K562 (cell line): ENCODE measurements around the gene U2AF1L4. TPM values are rescaled to one million over a fixed set of nuclear protein-coding genes. Genes with fewer than 3 reads are reported as not detected.

ENCODE experiments used
- CBFA2T3 ChIP-seq: fragments of 450-650 bp; IDR thresholded peaks from 2 replicates; pipeline ENCODE4 v1.6.1; 2017
- CBX1 ChIP-seq: sonication (generic); IDR thresholded peaks from 2 replicates; pipeline ENCODE4 v1.6.1; 2016; ENCODE audit warnings: antibody characterized with exemption, low read depth, mild to moderate bottlenecking
- HDAC2 ChIP-seq: fragments of 450-650 bp; IDR thresholded peaks from 2 replicates; pipeline ENCODE4 v1.6.1; 2016; ENCODE audit warnings: mild to moderate bottlenecking
- HEY1 ChIP-seq: fragments of 250-450 bp; sonication (Bioruptor Pico); IDR thresholded peaks from 2 replicates; pipeline ENCODE4 v1.5.0; 2020; ENCODE audit warnings: mild to moderate bottlenecking, moderate library complexity, borderline replicate concordance
- HMGN3 ChIP-seq: IDR thresholded peaks from 2 replicates; pipeline ENCODE4 v1.6.1; 2011; ENCODE audit warnings: borderline replicate concordance, low read depth, mild to moderate bottlenecking, mixed read lengths, low read length; ENCODE audit not compliant: insufficient read length; ENCODE audit errors: extremely low read depth
- MEF2A ChIP-seq: IDR thresholded peaks from 2 replicates; pipeline ENCODE4 v1.6.1; 2011; ENCODE audit warnings: low read depth, mild to moderate bottlenecking, low read length, moderate library complexity; ENCODE audit not compliant: control insufficient read depth
- NEUROD1 ChIP-seq: fragments of 150-350 bp; IDR thresholded peaks from 2 replicates; pipeline ENCODE4 v1.6.1; 2014; ENCODE audit warnings: borderline replicate concordance, low read length, low read depth; ENCODE audit not compliant: partially characterized antibody
- PHF8 ChIP-seq: fragments of 200-600 bp; sonication (generic); IDR thresholded peaks from 2 replicates; pipeline ENCODE4 v1.6.1; 2012; ENCODE audit warnings: mixed run types, mild to moderate bottlenecking, inconsistent platforms, low read length, moderate library complexity, borderline replicate concordance
- TARDBP ChIP-seq: fragments of 450-650 bp; IDR thresholded peaks from 2 replicates; pipeline ENCODE4 v1.6.1; 2016
- TCF7 ChIP-seq: sonication (generic); IDR thresholded peaks from 2 replicates; pipeline ENCODE4 v1.6.1; 2016; ENCODE audit warnings: antibody characterized with exemption, borderline replicate concordance
- ZFP1 ChIP-seq: fragments of 450-650 bp; formaldehyde crosslinking; IDR thresholded peaks from 2 replicates; pipeline ENCODE4 v1.4.0; 2020; ENCODE audit warnings: mild to moderate bottlenecking, mixed read lengths
- ZNF174 ChIP-seq: fragments of 250-450 bp; sonication (Bioruptor Pico); IDR thresholded peaks from 2 replicates; pipeline ENCODE4 v1.4.0; 2020; ENCODE audit warnings: mild to moderate bottlenecking
- ZNF354B ChIP-seq: fragments of 250-450 bp; sonication (Bioruptor Pico); IDR thresholded peaks from 2 replicates; pipeline ENCODE4 v1.4.0; 2020
- ZNF507 ChIP-seq: conservative IDR thresholded peaks from 2 replicates; pipeline ENCODE4 v1.6.1; 2017; ENCODE audit warnings: missing genetic modification characterization, missing compliant biosample characterization
- polyA plus RNA-seq, 8 experiments: library from polyadenylated mRNA; depleted of rRNA in 4 of 8; stranded (reverse) in 5 of 8; unstranded in 3 of 8; fragments of >200 nt; fragmentation: Nextera tagmentation in 2 of 8; fragmentation: Illumina TruSeq in 1 of 8; extraction: Ambion mirVana in 2 of 8; extraction: Trizol in 1 of 8; gene quantifications; 2 replicates each; pipeline versions ENCODE4 v1.2.1 to v1.2.3, GENCODE V29; 2011 to 2014; ENCODE audit warnings: inconsistent platforms in 1 of 8, missing spikeins in 1 of 8
- total RNA-seq, 7 experiments: library from RNA; depleted of rRNA in 6 of 7; stranded (reverse); fragments of >200 nt in 6 of 7; fragmentation: Illumina TruSeq in 2 of 7; extraction: Trizol in 2 of 7; gene quantifications; 2 replicates each; pipeline versions ENCODE4 v1.2.1 to v1.2.3, GENCODE V29; 2011 to 2021; ENCODE audit warnings: low replicate concordance in 1 of 7
- TF ChIP-seq, protein P1 (sequence below), 3 experiments: fragments of 200-800 bp in 1 of 3; fragments of 250-450 bp in 1 of 3; fragments of 450-650 bp in 1 of 3; sonication (Bioruptor Pico) in 1 of 3; sonication (Bioruptor generic) in 1 of 3; formaldehyde crosslinking in 1 of 3; IDR thresholded peaks; 2 replicates each; pipeline versions ENCODE4 v1.6.1 to v1.8.0; 2016 to 2022; ENCODE audit warnings: mild to moderate bottlenecking in 2 of 3, missing genetic modification characterization in 2 of 3, missing compliant biosample characterization in 1 of 3, moderate library complexity in 1 of 3
- TF ChIP-seq, protein P2 (sequence below): fragments of 250-450 bp; sonication (Bioruptor Pico); IDR thresholded peaks from 2 replicates; pipeline ENCODE4 v1.5.0; 2020; ENCODE audit warnings: mild to moderate bottlenecking, borderline replicate concordance
- TF ChIP-seq, protein P3 (sequence below): fragments of 450-650 bp; IDR thresholded peaks from 2 replicates; pipeline ENCODE4 v1.6.1; 2018; ENCODE audit warnings: mild to moderate bottlenecking, low read depth; ENCODE audit not compliant: partially characterized antibody
- TF ChIP-seq, protein P4 (sequence below): sonication (generic); formaldehyde crosslinking; IDR thresholded peaks from 2 replicates; pipeline ENCODE4 v1.8.1; 2023; ENCODE audit warnings: mild to moderate bottlenecking, missing genetic modification reagents
- TF ChIP-seq, protein P5 (sequence below): fragments of 450-650 bp; formaldehyde crosslinking; IDR thresholded peaks from 2 replicates; pipeline ENCODE4 v1.4.0; 2022; ENCODE audit warnings: missing genetic modification characterization

U2AF1L4 gene
- total and polyA plus RNA-seq, 9 of the 15 experiments (the other 6 are each of a cell fraction or from before 2014, with no cell fraction given): 8.4 to 19.5 (median 12.6) TPM

DNA sequence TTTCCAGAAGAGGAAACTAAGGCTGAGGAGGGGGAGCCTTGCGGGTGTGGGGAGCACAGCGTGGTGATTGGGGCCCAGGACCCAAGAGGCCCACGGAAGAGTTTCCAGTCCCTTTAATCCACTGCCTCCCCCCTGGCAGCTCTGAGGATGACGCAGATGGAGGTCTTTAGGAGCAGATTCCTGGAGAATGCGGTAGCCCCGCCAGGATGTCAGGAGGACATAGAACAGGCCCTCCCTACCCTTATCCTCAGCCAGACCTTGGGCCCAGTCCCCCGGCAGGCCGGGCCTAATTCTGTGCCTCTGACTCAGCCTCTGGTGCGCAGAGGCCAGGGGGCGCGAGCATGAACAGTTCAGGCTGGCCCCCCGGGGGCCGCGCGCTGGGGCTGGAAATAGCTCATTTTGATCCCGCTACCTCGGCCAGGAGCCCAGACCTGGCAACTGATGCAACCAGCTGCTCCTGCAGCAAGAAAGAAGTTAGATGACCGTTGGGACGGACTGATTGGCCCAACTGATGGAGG, 12.1 kb upstream of the U2AF1L4 start (continued):
- TF ChIP-seq, protein P1, sequence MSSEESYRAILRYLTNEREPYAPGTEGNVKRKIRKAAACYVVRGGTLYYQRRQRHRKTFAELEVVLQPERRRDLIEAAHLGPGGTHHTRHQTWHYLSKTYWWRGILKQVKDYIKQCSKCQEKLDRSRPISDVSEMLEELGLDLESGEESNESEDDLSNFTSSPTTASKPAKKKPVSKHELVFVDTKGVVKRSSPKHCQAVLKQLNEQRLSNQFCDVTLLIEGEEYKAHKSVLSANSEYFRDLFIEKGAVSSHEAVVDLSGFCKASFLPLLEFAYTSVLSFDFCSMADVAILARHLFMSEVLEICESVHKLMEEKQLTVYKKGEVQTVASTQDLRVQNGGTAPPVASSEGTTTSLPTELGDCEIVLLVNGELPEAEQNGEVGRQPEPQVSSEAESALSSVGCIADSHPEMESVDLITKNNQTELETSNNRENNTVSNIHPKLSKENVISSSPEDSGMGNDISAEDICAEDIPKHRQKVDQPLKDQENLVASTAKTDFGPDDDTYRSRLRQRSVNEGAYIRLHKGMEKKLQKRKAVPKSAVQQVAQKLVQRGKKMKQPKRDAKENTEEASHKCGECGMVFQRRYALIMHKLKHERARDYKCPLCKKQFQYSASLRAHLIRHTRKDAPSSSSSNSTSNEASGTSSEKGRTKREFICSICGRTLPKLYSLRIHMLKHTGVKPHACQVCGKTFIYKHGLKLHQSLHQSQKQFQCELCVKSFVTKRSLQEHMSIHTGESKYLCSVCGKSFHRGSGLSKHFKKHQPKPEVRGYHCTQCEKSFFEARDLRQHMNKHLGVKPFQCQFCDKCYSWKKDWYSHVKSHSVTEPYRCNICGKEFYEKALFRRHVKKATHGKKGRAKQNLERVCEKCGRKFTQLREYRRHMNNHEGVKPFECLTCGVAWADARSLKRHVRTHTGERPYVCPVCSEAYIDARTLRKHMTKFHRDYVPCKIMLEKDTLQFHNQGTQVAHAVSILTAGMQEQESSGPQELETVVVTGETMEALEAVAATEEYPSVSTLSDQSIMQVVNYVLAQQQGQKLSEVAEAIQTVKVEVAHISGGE (CRISPR knock-in tag; IDR thresholded peaks at IDR 0.05): no peak
- TF ChIP-seq ZFP1 (CRISPR knock-in tag): no peak
- TF ChIP-seq, protein P2, sequence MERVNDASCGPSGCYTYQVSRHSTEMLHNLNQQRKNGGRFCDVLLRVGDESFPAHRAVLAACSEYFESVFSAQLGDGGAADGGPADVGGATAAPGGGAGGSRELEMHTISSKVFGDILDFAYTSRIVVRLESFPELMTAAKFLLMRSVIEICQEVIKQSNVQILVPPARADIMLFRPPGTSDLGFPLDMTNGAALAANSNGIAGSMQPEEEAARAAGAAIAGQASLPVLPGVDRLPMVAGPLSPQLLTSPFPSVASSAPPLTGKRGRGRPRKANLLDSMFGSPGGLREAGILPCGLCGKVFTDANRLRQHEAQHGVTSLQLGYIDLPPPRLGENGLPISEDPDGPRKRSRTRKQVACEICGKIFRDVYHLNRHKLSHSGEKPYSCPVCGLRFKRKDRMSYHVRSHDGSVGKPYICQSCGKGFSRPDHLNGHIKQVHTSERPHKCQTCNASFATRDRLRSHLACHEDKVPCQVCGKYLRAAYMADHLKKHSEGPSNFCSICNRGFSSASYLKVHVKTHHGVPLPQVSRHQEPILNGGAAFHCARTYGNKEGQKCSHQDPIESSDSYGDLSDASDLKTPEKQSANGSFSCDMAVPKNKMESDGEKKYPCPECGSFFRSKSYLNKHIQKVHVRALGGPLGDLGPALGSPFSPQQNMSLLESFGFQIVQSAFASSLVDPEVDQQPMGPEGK: no peak
- TF ChIP-seq CBX1: no peak
- TF ChIP-seq, protein P3, sequence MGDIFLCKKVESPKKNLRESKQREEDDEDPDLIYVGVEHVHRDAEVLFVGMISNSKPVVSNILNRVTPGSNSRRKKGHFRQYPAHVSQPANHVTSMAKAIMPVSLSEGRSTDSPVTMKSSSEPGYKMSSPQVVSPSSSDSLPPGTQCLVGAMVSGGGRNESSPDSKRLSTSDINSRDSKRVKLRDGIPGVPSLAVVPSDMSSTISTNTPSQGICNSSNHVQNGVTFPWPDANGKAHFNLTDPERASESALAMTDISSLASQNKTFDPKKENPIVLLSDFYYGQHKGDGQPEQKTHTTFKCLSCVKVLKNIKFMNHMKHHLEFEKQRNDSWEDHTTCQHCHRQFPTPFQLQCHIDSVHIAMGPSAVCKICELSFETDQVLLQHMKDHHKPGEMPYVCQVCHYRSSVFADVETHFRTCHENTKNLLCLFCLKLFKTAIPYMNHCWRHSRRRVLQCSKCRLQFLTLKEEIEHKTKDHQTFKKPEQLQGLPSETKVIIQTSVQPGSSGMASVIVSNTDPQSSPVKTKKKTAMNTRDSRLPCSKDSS: no peak
- TF ChIP-seq HMGN3: peak; percentile 54
- TF ChIP-seq MEF2A: peak; percentile 40; the same call in 1 of the 2 replicates
- TF ChIP-seq, protein P4, sequence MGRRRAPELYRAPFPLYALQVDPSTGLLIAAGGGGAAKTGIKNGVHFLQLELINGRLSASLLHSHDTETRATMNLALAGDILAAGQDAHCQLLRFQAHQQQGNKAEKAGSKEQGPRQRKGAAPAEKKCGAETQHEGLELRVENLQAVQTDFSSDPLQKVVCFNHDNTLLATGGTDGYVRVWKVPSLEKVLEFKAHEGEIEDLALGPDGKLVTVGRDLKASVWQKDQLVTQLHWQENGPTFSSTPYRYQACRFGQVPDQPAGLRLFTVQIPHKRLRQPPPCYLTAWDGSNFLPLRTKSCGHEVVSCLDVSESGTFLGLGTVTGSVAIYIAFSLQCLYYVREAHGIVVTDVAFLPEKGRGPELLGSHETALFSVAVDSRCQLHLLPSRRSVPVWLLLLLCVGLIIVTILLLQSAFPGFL (CRISPR knock-in tag): no peak
- TF ChIP-seq ZNF174 (CRISPR knock-in tag): no peak
- TF ChIP-seq PHF8: no peak
- no peak for TF ChIP-seq NEUROD1
- TF ChIP-seq HDAC2: no peak
- no peak for TF ChIP-seq ZNF354B
- TF ChIP-seq CBFA2T3: peak; percentile 9; the same call in 1 of the 2 replicates
- TF ChIP-seq TCF7: no peak
- no peak for TF ChIP-seq HEY1 (CRISPR knock-in tag)
- TF ChIP-seq, protein P5, sequence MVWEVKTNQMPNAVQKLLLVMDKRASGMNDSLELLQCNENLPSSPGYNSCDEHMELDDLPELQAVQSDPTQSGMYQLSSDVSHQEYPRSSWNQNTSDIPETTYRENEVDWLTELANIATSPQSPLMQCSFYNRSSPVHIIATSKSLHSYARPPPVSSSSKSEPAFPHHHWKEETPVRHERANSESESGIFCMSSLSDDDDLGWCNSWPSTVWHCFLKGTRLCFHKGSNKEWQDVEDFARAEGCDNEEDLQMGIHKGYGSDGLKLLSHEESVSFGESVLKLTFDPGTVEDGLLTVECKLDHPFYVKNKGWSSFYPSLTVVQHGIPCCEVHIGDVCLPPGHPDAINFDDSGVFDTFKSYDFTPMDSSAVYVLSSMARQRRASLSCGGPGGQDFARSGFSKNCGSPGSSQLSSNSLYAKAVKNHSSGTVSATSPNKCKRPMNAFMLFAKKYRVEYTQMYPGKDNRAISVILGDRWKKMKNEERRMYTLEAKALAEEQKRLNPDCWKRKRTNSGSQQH (CRISPR knock-in tag): no peak
- TF ChIP-seq ZNF507: no peak
- TF ChIP-seq TARDBP: no peak
